Stimulated activated CD4-positive, alpha-beta T cell treated with anti-CD3 and anti-CD28 coated beads, Interleukin-12 subunit alpha, Interleukin-12 subunit beta, amount 100 ng/mL, for 24 hours (primary cell): ENCODE measurements around the gene STX19.

Experiments
- DNase-seq, 2 experiments: peaks; one replicate each; pipeline ENCODE4 v3.0.0-alpha.2; 2020; ENCODE audit warnings: low read depth in 2 of 2

Gene STX19

GRCh38 chr3:94036909-94037507, 8.6 kb upstream of the STX19 start:
- DNase-seq, result no peak

- DNase-seq, result no peak
These were observed 1.8 kb downstream of the STX19 start for GRCh38 chr3:94026623-94027022.

DNA sequence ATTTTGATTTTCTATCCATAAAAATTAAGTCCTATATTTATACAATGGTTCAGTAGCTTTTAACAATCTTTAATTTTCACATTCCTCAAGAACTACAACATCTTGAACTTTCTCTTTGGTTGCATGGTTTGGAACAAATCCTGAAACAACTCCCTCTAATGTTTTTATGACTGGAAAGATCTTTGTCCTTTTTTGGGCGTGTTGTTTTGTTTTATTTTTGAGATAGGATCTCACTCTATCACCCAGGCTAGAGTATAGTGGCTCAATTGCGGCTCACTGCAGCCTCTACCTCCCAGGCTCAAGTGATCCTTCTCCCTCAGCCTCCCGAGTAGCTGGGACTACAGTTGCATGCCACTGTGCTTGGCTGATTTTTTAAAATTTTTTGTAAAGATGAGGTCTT, 4.0 kb downstream of the STX19 start:
- no peak for DNase-seq

DNA sequence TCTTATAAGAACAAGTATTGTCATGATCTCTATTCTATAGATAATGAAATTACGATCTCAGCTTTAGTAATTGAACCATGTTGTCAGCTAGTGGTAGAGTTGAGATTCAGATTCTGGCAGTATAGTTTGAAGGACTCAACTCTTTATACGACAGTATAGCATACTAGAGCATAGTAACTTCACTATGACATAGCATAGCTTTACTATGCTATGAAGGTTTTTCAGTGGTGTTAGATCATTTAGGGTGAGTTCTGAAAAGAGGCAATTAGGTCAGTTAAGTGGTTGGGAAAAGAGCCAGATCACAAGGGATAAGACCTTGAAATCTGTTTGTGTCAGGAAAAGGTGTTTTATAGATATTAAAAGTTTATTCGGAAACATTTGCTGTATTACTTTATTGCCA, 8.1 kb downstream of the STX19 start:
- no peak for DNase-seq

DNA sequence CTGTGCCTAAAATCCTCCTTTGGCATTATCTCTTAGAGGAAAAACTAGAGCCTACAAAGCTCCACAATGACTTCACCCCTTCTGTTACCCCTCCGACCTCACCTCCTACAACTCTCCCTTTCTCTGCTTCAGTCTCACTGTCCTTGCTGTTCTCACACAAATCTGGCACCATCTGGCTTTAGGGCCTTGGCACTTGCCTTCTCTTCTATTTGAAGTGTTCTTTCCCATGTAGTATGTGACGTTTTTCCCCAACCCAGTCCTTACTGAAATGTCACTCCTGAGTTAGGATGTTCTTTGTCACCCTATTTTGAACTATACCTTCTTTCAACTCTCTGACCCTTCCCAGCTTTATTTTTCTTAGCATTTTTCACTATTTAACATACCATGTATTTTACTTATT, 8.7 kb downstream of the STX19 start:
- DNase-seq, result no peak

DNA sequence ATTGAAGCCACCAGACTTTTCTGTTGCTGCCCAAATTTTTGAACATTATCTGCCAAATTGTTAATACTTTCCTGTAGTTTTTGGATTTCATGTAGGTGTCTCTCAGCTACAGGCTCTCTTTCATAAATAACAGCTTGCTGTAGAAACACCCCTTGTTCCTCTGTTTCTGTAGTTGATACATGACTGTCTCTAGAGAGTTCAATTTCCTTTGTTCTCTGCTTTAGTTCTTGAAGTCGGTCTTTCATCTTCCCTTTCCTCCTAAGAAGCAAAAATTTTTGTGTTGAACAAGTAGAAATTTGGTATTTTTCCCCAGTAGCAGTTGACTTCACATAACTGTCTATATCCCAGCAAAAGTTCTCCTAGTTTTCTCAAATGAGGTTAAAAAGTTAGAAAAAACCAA, 13.4 kb downstream of the STX19 start:
- no peak for DNase-seq

- no peak for DNase-seq
These were observed 16.2 kb downstream of the STX19 start for GRCh38 chr3:94012185-94012584.

DNA sequence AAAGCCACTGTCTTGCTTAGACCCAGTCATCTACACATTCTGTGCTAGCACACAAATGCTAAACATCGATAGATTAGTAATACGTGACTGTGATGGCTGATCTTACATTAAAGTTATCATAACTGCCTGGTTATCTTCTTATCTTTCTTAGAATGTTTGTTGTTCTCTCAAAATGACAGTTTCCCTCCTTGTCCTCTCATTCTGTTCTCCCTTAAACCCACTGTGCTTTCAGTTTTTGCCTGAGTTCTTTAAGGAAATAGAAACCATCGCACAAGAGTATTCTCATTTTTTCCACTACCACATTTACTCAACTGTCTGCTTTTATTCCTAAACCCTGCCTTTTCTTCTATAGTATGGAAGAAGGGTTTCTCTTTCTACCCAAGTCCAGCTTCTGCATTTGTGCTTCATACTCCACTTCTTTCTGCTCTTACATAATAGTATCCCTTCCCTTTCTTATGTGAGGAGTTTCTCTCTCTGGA, 17.1 kb downstream of the STX19 start:
- no peak for DNase-seq

DNA sequence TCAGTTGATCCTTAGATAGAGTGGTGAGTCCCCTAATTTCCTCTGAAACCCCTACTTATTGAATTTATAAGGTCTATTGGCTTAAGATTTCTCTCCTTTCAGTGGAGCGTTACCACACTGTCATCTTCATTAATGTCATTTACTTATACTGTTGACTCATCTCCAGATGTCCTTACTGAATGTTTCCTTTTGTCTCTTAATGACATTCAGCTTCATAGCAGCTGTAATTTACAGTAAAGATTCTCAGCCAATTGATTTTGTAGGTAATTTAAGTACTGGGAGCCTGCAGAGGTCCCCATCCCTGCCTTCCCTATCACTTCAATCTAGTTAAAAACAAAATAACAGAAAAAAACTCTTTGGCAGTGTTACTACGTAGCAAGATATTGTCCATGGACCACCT, 18.8 kb downstream of the STX19 start:
- DNase-seq, result no peak

- no peak for DNase-seq
These were observed 20.1 kb downstream of the STX19 start for GRCh38 chr3:94008253-94008652.

- no peak for DNase-seq
These were observed 24.0 kb downstream of the STX19 start for GRCh38 chr3:94004301-94004910.

DNA sequence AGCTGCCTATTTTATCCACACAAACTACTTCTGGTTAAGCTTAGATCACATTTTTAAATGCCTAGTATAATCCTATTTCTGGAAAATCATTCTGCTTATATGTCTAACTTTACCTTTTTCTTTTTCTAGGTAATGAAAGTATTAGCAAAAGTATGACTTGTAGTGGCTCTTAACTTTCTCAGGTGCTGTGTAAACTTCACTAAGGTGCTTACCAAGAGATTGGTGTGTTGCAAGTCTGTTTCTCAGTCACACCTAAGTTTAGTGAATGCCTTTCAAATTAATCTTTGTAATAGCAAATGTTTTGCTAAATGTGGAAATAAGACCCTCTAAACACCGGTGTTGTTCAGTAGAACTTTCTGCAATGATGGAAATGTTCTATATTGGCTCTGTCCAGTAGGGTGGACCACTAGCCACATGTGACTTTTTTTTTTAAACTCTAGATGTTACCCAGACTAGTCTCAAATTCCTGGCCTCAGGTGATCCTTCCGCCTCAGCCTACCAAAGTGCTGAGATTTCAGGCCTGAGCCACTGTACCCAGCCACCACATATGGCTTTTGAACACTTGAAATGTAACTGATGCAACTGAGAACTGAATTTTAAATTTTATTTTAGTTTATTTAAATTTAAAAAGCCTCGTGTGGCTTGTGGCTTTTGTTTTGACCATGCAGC, 26.4 kb downstream of the STX19 start:
- DNase-seq, result no peak

DNA sequence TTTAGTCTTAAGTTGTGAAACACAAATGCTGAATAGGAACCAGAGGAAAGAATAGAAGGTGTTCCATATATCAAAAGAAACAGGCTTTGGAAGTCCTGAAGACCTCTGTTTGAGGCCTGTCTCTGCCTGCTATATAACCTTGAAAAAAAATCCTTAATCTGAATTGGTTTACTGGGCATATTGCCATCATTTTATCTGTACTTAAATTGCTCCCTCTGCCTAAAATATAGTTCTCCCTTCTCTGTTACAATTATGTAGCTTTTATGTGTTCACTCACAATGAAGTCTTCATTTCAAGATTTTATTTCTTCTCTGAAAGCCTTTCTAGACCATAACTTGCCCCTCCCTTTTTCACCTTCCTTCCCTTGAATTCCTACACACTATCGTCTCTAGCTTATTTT, 27.2 kb downstream of the STX19 start:
- DNase-seq, result no peak

- no peak for DNase-seq
These were observed 34.3 kb downstream of the STX19 start for GRCh38 chr3:93994056-93994455.

DNA sequence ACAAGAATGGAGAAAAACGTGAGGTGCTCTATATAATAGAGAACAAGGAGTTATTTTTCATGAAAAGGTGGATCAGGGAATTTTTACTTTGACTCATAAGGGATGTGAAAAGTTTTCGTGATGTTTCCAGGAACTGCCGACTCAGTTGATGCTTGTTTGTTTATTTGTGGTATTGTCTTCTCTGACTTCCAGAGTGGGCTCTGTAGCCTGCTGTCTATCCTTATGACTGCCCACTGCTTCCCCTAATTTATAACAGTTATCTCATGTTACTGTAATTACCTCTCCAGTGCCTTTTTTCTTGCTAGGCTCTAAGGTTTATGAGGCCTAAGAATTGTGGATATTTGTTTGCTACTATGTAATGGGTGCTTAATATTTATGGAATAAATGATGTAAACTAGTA, 36.2 kb downstream of the STX19 start:
- DNase-seq, result no peak

DNA sequence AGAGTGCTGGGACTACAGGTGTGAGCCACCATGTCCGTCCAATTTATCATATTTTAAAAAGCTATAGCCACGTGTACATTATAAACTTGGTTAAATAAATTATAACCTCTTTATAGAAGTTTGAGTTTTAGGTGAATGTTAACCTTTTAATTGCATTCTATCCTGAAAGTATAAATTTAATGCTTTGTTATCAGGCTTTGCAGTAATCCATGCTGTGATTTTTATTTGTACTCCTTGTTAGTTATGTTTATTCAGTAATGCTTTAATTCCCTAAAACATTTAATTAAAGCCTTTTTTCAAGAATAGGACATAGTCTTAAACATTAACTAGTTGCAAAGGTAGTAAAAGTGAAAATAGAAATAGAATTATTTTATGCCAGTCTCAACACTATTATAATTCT, 36.8 kb downstream of the STX19 start:
- no peak for DNase-seq

- DNase-seq, result no peak
These were observed 39.2 kb downstream of the STX19 start for GRCh38 chr3:93989241-93989640.

- DNase-seq, result no peak
These were observed 39.6 kb downstream of the STX19 start for GRCh38 chr3:93988764-93989163.

GRCh38 chr3:93988283-93988682, 40.1 kb downstream of the STX19 start:
- no peak for DNase-seq

GRCh38 chr3:93984618-93985017, 43.8 kb downstream of the STX19 start:
- DNase-seq, result no peak

- DNase-seq, result no peak
These were observed 45.0 kb downstream of the STX19 start for GRCh38 chr3:93983408-93983807.

- no peak for DNase-seq
These were observed 46.7 kb downstream of the STX19 start for GRCh38 chr3:93981649-93982048.
